Mammary epithelial cell (primary cell): Measurements from ENCODE around the gene TOMM34.

Source experiments
- EZH2 ChIP-seq: IDR thresholded peaks from 2 replicates; pipeline ENCODE4 v1.6.1; 2012; ENCODE audit warnings: low read length, inconsistent platforms, borderline replicate concordance
- TF ChIP-seq, protein P1 (sequence below), 2 donors: IDR thresholded peaks in 1 of 2; conservative IDR thresholded peaks in 1 of 2; 2 replicates each; pipeline ENCODE4 v1.5.1; 2011 to 2012; ENCODE audit warnings: inconsistent platforms in 2 of 2, low read length in 2 of 2, mild to moderate bottlenecking in 2 of 2, control low read depth in 1 of 2, low read depth in 1 of 2; ENCODE audit not compliant: insufficient read depth in 1 of 2; ENCODE audit errors: extremely low read depth in 1 of 2

DNA sequence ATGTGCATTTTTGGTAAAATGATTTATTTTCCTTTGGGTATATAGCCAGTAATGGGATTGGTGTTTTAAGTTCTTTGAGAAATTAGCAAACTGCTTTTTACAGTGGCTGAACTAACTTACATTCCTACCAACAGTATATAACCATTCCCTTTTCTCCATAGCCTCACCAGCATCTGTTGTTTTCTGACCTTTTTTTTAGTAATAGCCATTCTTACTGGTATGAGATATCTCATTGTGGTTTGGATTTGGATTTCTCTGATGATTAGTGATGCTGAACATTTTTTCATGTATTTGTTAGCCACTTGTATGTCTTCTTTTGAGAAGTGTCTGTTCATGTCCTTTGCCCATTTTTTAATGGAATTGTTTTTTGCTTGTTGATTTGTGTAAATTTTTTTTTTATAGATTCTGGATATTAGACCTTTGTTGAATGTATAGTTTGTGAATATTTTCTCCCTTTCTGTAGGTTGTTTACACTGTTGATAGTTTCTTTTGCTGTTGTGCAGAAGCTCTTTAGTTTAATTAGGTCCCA, 48.4 kb upstream of the TOMM34 start:
- TF ChIP-seq, protein P1, sequence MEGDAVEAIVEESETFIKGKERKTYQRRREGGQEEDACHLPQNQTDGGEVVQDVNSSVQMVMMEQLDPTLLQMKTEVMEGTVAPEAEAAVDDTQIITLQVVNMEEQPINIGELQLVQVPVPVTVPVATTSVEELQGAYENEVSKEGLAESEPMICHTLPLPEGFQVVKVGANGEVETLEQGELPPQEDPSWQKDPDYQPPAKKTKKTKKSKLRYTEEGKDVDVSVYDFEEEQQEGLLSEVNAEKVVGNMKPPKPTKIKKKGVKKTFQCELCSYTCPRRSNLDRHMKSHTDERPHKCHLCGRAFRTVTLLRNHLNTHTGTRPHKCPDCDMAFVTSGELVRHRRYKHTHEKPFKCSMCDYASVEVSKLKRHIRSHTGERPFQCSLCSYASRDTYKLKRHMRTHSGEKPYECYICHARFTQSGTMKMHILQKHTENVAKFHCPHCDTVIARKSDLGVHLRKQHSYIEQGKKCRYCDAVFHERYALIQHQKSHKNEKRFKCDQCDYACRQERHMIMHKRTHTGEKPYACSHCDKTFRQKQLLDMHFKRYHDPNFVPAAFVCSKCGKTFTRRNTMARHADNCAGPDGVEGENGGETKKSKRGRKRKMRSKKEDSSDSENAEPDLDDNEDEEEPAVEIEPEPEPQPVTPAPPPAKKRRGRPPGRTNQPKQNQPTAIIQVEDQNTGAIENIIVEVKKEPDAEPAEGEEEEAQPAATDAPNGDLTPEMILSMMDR (conservative IDR thresholded peaks at IDR 0.05 in 1 of 2, IDR thresholded peaks at IDR 0.05 in 1 of 2; ENCODE audit: extremely low read depth in 1 of 2, insufficient read depth in 1 of 2, low read depth in 1 of 2, low read length in 2 of 2) = no peak
- no peak for TF ChIP-seq EZH2
